Stomach smooth muscle (tissue), 2 donors: ENCODE results near the gene WAC.

Experiments
- H3K27ac ChIP-seq: one replicate; pipeline ENCODE4 v1.7.0; 2013; ENCODE audit warnings: mild to moderate bottlenecking, low read length, inconsistent platforms
- H3K27me3 ChIP-seq, 2 donors: one replicate each; pipeline ENCODE4 v1.7.0; 2013; ENCODE audit warnings: low read length in 2 of 2; ENCODE audit not compliant: insufficient read depth in 2 of 2, control insufficient read depth in 1 of 2
- H3K36me3 ChIP-seq, 2 donors: one replicate each; pipeline ENCODE4 v1.7.0; 2013; ENCODE audit warnings: low read length in 2 of 2; ENCODE audit not compliant: control insufficient read depth in 2 of 2, insufficient read depth in 2 of 2
- H3K4me1 ChIP-seq: one replicate; pipeline ENCODE4 v1.7.0; 2013; ENCODE audit warnings: low read length; ENCODE audit not compliant: control insufficient read depth, insufficient read depth
- H3K4me3 ChIP-seq, 2 donors: one replicate each; pipeline ENCODE4 v1.7.0; 2013; ENCODE audit warnings: low read length in 2 of 2
- H3K9ac ChIP-seq, 2 donors: one replicate each; pipeline ENCODE4 v1.7.0; 2013; ENCODE audit warnings: low read length in 2 of 2, mild to moderate bottlenecking in 1 of 2
- H3K9me3 ChIP-seq, 2 donors: one replicate each; pipeline ENCODE4 v1.7.0; 2013; ENCODE audit warnings: low read length in 2 of 2; ENCODE audit not compliant: control insufficient read depth in 2 of 2
- donor health status: healthy.
- donor health status: Pancreatic carcinoma.

The WAC gene

GRCh38 chr10:28666751-28667467 is 134.0 kb downstream of the WAC start:
- Histone ChIP-seq H3K4me1 (peaks cover 13% of the 10 kb centered on the region), H3K9ac (no peak overlapping the region), H3K27me3 (peaks cover 26 to 27% of the 10 kb centered on the region in 2 donors), H3K36me3 (no peaks in the 10 kb centered on the region), H3K4me3 (no peak overlapping the region), H3K27ac (no peak overlapping the region), H3K9me3 (no peaks in the 10 kb centered on the region)

DNA sequence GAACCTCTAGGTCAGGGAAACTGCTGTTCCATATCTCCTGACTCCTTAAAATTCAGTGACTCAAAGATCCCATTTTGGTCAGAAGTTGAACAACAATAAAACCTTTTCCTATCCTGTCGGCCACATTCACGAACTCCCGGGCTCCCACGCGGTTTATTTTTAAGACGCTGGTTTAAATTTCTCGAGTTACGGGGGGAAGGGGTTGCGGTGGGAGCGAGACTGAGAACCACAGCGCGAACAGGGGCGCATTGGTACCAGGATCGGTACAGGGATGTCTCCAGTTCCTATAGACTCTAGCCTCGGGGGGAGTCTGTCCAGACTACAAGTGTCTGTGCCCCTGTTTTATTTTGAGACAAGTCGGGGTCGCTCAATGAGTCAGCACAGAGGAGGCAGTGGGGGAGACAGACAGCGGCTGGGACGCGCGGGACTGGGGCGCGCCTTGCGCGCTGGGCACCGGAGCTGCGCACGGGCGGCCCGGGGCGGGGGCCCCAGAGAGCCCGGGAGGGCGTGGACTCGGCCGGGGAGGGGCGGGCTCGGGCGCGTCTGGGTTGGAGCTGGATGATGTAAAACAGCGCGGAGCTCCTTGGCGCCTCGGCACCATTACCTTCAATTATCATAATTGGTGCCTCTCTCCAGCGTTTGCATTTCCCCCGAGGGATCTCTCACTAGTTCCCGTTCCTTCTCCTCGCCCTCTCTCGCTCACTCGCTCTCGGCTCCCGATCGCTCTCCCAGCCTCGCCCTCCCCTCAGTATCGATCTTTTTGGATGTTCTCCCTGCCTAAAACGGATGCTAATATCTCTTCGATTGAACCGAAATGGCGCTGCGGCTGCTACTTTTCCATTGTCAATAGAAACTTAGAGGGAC is 135.7 kb downstream of the WAC start:
- Histone ChIP-seq H3K9me3 (no peaks in the 10 kb centered on the region), H3K27me3 (peaks cover 28 to 32% of the 10 kb centered on the region in 2 donors), H3K4me3 (peak overlapping the region; percentile 49 to 66), H3K36me3 (no peaks in the 10 kb centered on the region), H3K4me1 (peaks cover 12% of the 10 kb centered on the region), H3K9ac (no peak overlapping the region), H3K27ac (no peak overlapping the region)

DNA sequence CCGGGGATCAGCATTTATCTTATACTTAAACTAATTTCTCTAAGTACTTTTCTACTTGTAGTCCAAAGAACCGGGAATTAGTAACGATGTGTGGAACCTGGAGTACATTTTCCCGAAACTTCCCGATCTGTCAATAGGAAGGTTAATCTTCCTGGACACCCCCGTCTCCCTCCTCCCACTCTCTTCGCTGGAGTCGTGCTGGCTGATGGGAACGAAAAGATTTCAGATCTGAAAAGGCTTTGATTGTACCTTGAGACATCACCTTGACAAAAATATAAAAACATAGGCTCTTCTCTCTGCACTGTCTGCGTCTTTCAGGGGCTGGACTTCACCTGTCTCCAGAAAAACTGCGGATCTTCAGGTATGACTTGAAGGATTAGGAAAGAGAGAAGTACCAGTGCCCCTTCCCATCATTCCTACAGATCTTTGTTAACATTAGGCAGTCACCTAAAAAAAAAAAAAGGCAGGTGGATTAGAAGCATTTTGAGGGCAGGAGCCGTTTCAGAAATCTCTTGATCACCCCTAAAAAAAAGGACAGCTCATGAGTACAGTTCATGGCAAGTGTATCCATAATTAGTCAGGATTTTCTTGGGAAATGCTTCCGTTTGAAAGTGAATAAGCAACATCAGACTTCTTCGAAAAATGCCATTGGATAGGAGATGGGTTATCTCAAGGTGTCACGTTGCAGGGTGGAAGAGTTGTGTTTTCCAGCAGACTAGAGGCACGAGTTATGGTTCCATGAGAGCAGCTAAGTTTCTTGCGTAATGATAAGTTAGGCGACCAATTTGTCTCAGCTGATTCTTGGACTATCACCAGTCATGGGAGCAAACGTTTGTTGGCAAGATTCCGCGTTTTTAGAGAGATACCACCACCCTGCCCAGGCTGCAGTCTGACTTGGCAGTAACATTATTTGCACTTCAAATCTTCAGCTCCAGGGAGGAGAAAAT is 136.6 kb downstream of the WAC start:
- Histone ChIP-seq H3K9ac (no peak overlapping the region), H3K9me3 (no peaks in the 10 kb centered on the region), H3K36me3 (no peaks in the 10 kb centered on the region), H3K27ac (no peak overlapping the region), H3K4me1 (peaks cover 10% of the 10 kb centered on the region), H3K4me3 (peak overlapping the region in 1 of 2 donors; percentile 66), H3K27me3 (peaks cover 28 to 32% of the 10 kb centered on the region in 2 donors)
